ENCODE data around the gene FERMT2. TPM values are rescaled to one million over a fixed set of nuclear protein-coding genes. Genes with fewer than 3 reads are reported as not detected.
A peak's percentile ranks its signal among the peaks of the same experiment; 100 is the strongest.

Gene FERMT2
- total RNA-seq, 4 donors from 2014 or later = 38.6 to 186 (median 62.7) TPM

GRCh38 chr14:52848626-52849025 is 102.2 kb downstream of the FERMT2 start:
- H3K27me3 ChIP-seq = no peaks in the 10 kb centered on the region
- H3K36me3 ChIP-seq = no peaks in the 10 kb centered on the region
- TF ChIP-seq, protein P1, sequence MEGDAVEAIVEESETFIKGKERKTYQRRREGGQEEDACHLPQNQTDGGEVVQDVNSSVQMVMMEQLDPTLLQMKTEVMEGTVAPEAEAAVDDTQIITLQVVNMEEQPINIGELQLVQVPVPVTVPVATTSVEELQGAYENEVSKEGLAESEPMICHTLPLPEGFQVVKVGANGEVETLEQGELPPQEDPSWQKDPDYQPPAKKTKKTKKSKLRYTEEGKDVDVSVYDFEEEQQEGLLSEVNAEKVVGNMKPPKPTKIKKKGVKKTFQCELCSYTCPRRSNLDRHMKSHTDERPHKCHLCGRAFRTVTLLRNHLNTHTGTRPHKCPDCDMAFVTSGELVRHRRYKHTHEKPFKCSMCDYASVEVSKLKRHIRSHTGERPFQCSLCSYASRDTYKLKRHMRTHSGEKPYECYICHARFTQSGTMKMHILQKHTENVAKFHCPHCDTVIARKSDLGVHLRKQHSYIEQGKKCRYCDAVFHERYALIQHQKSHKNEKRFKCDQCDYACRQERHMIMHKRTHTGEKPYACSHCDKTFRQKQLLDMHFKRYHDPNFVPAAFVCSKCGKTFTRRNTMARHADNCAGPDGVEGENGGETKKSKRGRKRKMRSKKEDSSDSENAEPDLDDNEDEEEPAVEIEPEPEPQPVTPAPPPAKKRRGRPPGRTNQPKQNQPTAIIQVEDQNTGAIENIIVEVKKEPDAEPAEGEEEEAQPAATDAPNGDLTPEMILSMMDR (IDR thresholded peaks at IDR 0.05) = no peak
- TF ChIP-seq POLR2AphosphoS5 (IDR thresholded peaks at IDR 0.05) (no peak), EP300 (IDR thresholded peaks at IDR 0.05; ENCODE audit: low read depth) (no peak)
- no peaks in the 10 kb centered on the region for H3K9me3 ChIP-seq
- in situ Hi-C loops (cut with MboI; ENCODE audit: low pct_ligation_motif_present in 1 of 4, low pct_unique_long_range_greater_than_20kb in 1 of 4, low sequenced_read_pairs in 3 of 4) (loop anchor here in 1 of 4 donors (25.0 kb wide), 1 partner anchor 214 kb away; no protein-coding TSS in a partner anchor), intact Hi-C loops (cut with DNase I; ENCODE audit: low total_unique reads) (no loop called here)
- no peak overlapping the region for H3K4me3 ChIP-seq
- DNase-seq = no peak
- no peak overlapping the region for H3K27ac ChIP-seq
- H3K4me1 ChIP-seq = peaks cover 0 to 15% (median 6%) of the 10 kb centered on the region in 4 donors
- 91 to 94% methylated on average over 5 of the region's 5 CpGs for WGBS, 2 donors (ENCODE audit: low coverage in 1 of 2)

- intact Hi-C loops (cut with DNase I; ENCODE audit: low total_unique reads) = no loop called here
- 75 to 76% methylated on average over 2 to 5 of the region's 5 CpGs for WGBS, 2 donors (ENCODE audit: low coverage in 1 of 2)
- Histone ChIP-seq H3K4me1 (peaks cover 0 to 10% (median 6%) of the 10 kb centered on the region in 4 donors), H3K27ac (no peak overlapping the region), H3K9me3 (no peaks in the 10 kb centered on the region), H3K4me3 (no peak overlapping the region), H3K27me3 (no peaks in the 10 kb centered on the region), H3K36me3 (no peaks in the 10 kb centered on the region)
- no peak for DNase-seq
- in situ Hi-C loops (cut with MboI; ENCODE audit: low pct_ligation_motif_present in 1 of 4, low pct_unique_long_range_greater_than_20kb in 1 of 4, low sequenced_read_pairs in 3 of 4) = loop anchor here in 1 of 4 donors (25.0 kb wide), 1 partner anchor 216 kb away; no protein-coding TSS in a partner anchor
- TF ChIP-seq POLR2A (IDR thresholded peaks at IDR 0.05) = no peak
- TF ChIP-seq POLR2AphosphoS5 (IDR thresholded peaks at IDR 0.05) = no peak
- no peak for TF ChIP-seq EP300 (IDR thresholded peaks at IDR 0.05; ENCODE audit: low read depth)
- TF ChIP-seq, protein P1 (IDR thresholded peaks at IDR 0.05) = no peak
These were observed 104.3 kb downstream of the FERMT2 start for GRCh38 chr14:52846591-52846990.

DNA sequence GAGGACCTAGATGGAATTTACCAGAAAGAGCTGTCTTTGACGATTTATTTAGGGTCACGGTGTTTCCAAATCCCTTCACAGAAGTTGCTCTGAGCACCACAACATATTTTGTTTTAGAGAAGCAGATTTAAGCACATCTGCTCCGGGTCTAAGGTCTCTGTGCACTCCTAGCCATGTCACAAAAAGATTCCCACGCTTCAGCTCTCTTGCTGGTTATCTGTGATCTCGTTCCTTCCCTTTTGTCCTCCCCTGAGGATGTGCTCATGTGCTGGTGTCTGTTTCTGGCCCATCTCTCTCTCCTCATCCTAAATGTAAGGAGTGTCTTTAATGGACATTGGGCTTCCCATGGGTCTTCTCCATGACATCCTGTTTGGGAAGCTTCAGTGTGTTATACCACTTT is 105.8 kb downstream of the FERMT2 start:
- intact Hi-C loops (cut with DNase I; ENCODE audit: low total_unique reads) (no loop called here), in situ Hi-C loops (cut with MboI; ENCODE audit: low pct_ligation_motif_present in 1 of 4, low pct_unique_long_range_greater_than_20kb in 1 of 4, low sequenced_read_pairs in 3 of 4) (loop anchor here in 1 of 4 donors (25.0 kb wide), 1 partner anchor 217 kb away; no protein-coding TSS in a partner anchor)
- Histone ChIP-seq H3K27ac (peak overlapping the region; percentile 23 to 61 (median 38)), H3K4me3 (no peak overlapping the region), H3K27me3 (no peaks in the 10 kb centered on the region), H3K4me1 (peaks cover 0 to 10% (median 6%) of the 10 kb centered on the region in 4 donors), H3K36me3 (no peaks in the 10 kb centered on the region), H3K9me3 (no peaks in the 10 kb centered on the region)
- 81 to 88% methylated on average over 3 to 5 of the region's 5 CpGs for WGBS, 2 donors (ENCODE audit: low coverage in 1 of 2)
- no peak for TF ChIP-seq EP300 (IDR thresholded peaks at IDR 0.05; ENCODE audit: low read depth)
- TF ChIP-seq, protein P1 (IDR thresholded peaks at IDR 0.05) = no peak
- no peak for TF ChIP-seq POLR2A (IDR thresholded peaks at IDR 0.05)
- no peak for TF ChIP-seq POLR2AphosphoS5 (IDR thresholded peaks at IDR 0.05)
- DNase-seq = no peak

GRCh38 chr14:52844262-52845060 is 106.4 kb downstream of the FERMT2 start:
- intact Hi-C loops (cut with DNase I; ENCODE audit: low total_unique reads) (no loop called here), in situ Hi-C loops (cut with MboI; ENCODE audit: low pct_ligation_motif_present in 1 of 4, low pct_unique_long_range_greater_than_20kb in 1 of 4, low sequenced_read_pairs in 3 of 4) (loop anchor here in 1 of 4 donors (25.0 kb wide), 1 partner anchor 218 kb away; no protein-coding TSS in a partner anchor)
- H3K4me3 ChIP-seq = no peak overlapping the region
- H3K27me3 ChIP-seq = no peaks in the 10 kb centered on the region
- no peaks in the 10 kb centered on the region for H3K36me3 ChIP-seq
- peak overlapping the region; percentile 23 to 61 (median 38) for H3K27ac ChIP-seq
- no peak for DNase-seq
- WGBS, 2 donors (ENCODE audit: low coverage in 1 of 2) = 36 to 39% methylated on average over 3 to 6 of the region's 6 CpGs
- peaks cover 0 to 10% (median 6%) of the 10 kb centered on the region in 4 donors for H3K4me1 ChIP-seq
- no peak for TF ChIP-seq EP300 (IDR thresholded peaks at IDR 0.05; ENCODE audit: low read depth)
- TF ChIP-seq POLR2AphosphoS5 (IDR thresholded peaks at IDR 0.05) = no peak
- no peak for TF ChIP-seq POLR2A (IDR thresholded peaks at IDR 0.05)
- TF ChIP-seq, protein P1 (IDR thresholded peaks at IDR 0.05) = no peak
- no peaks in the 10 kb centered on the region for H3K9me3 ChIP-seq

Data from transverse colon (tissue), 4 donors.